Heart left ventricle (tissue), 13 donors: ENCODE data around the gene MACROH2A1.

Experiments used
- POLR2A ChIP-seq, 2 donors: fragments of 450-650 bp; IDR thresholded peaks; one replicate each; pipeline ENCODE4 v1.6.1; 2017; ENCODE audit warnings: antibody characterized with exemption in 2 of 2, mild to moderate bottlenecking in 2 of 2, moderate library complexity in 2 of 2
- TF ChIP-seq, protein P1 (sequence below), 12 donors: fragments of 200-600 bp; sonication (generic) in 4 of 12; IDR thresholded peaks; one replicate each; pipeline versions ENCODE4 v1.5.0 to v1.8.0; 2018 to 2022; ENCODE audit warnings: antibody characterized with exemption in 12 of 12, mild to moderate bottlenecking in 5 of 12
- donor health status: ischemic (EF 13 %, LVEDD 7.1; RV severe dilation, severe dysfunction).
- donor health status: DM: no; HTN: yes; CAD: no.
- donor health status: DM: no; HTN: no; CAD: no.
- donor health status: ischemic (EF 25% LVEDD 6.9; RV normal size, moderate dysfunction).
- donor health status: ischemic (EF 25% LVEDD 5.7; RV mildly dilated, moderate dysfunction).
- donor health status: ischemic (EF 35%, LVEDD 5.7; RV mildly dilated, moderate dysfunction).
- donor health status: nonischemic (EF 11% LVEDD 7.7; RV severe dilation, severe dysfunction).
- donor health status: DM: yes; HTN: yes; CAD: no.
- donor health status: PGD.
- donor health status: ischemic (EF 29% LVEDD 5.4; RV normal size, mild dysfunction).
- donor health status: nonischemic (EF 23%, LVEDD 6.1; RV moderate dilation, normal function).

DNA sequence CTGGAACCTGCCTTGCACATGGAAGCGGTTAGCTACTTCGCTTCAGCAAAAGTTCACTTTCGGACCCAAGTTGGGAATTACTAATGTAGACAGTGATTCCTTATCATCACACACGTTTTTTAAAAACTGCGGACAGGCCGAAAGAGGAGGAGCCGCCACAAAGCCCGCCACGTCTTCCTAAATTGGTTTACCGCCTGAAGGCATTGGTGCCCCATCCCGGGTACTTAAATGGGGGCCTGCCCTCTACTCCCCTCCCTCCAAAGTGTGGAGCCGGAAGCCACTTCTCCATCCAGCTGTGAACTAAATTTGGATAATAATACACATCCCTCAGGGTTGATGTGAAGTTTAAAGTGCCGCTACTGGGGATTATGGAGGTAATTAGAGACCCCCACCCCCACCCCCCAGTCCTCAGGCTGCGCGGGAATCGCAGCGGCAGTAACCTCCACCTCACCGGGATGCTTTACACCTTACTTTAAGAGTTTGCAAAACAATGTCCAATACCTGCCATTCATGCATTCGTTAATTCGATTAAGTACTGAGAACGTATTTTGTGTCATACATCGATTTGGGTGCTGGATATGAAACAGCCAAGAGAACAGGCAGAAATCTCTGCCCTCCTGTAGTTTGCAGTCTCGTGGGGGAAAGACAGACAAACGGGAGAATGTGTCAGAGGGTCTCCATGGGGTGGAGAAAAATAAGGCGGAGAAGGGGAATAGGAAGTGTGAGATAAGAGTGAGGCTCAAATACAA, 937 bp upstream of the MACROH2A1 start:
- TF ChIP-seq, protein P1, sequence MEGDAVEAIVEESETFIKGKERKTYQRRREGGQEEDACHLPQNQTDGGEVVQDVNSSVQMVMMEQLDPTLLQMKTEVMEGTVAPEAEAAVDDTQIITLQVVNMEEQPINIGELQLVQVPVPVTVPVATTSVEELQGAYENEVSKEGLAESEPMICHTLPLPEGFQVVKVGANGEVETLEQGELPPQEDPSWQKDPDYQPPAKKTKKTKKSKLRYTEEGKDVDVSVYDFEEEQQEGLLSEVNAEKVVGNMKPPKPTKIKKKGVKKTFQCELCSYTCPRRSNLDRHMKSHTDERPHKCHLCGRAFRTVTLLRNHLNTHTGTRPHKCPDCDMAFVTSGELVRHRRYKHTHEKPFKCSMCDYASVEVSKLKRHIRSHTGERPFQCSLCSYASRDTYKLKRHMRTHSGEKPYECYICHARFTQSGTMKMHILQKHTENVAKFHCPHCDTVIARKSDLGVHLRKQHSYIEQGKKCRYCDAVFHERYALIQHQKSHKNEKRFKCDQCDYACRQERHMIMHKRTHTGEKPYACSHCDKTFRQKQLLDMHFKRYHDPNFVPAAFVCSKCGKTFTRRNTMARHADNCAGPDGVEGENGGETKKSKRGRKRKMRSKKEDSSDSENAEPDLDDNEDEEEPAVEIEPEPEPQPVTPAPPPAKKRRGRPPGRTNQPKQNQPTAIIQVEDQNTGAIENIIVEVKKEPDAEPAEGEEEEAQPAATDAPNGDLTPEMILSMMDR (IDR thresholded peaks at IDR 0.05), result no peak
- no peak for TF ChIP-seq POLR2A (IDR thresholded peaks at IDR 0.05)
